A549 (cell line): ENCODE measurements around the gene CAPN2.

Source experiments
- BHLHE40 ChIP-seq: IDR thresholded peaks from 2 replicates; pipeline ENCODE4 v1.6.1; 2012; ENCODE audit warnings: low read depth, low read length, inconsistent platforms
- CHD2 ChIP-seq: fragments of 150-350 bp; IDR thresholded peaks from 2 replicates; pipeline ENCODE4 v1.6.1; 2014; ENCODE audit warnings: low read length; ENCODE audit not compliant: partially characterized antibody
- HEYL ChIP-seq: fragments of 250-450 bp; sonication (Bioruptor Pico); IDR thresholded peaks from 2 replicates; pipeline ENCODE4 v1.8.0; 2021; ENCODE audit warnings: mild to moderate bottlenecking, moderate library complexity
- NR3C1 ChIP-seq: fragments of >200 bp; sonication (Bioruptor Twin); formaldehyde crosslinking; IDR thresholded peaks from 3 replicates; pipeline ENCODE4 v1.6.1; 2017
- POLR2A ChIP-seq: IDR thresholded peaks from 2 replicates; pipeline ENCODE4 v1.6.1; 2012; ENCODE audit warnings: mild to moderate bottlenecking, low read length
- ZFP36 ChIP-seq: fragments of 450-650 bp; IDR thresholded peaks from 2 replicates; pipeline ENCODE4 v1.6.1; 2014; ENCODE audit warnings: borderline replicate concordance; ENCODE audit not compliant: partially characterized antibody
- TF ChIP-seq, protein P1 (sequence below): fragments of >200 bp; sonication (Bioruptor Twin); formaldehyde crosslinking; IDR thresholded peaks from 3 replicates; pipeline ENCODE4 v1.5.1; 2016
- TF ChIP-seq, protein P2 (sequence below): IDR thresholded peaks from 2 replicates; pipeline ENCODE4 v1.6.1; 2012
- TF ChIP-seq, protein P3 (sequence below): fragments of 250-450 bp; sonication (Bioruptor Pico); IDR thresholded peaks from 2 replicates; pipeline ENCODE4 v1.5.0; 2020; ENCODE audit warnings: low read depth, mild to moderate bottlenecking, moderate library complexity

DNA sequence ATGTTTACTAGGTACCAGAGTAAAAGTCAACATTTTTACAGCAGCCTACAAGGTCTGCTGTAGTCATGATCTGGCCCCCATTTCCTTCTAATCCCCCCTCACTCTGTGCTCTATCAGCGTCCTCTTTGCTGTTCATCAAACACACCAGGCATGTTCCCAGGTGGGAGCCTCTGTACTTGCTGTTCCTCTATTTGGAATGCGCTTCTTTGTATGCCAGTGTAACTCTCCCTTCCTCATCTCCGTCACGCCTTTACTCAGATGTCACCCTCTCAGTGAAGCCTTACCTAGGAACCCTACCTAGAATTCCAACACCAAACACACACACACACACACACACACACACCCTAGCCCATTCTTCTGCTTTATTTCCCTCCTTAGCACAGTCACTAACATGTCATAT is 112.4 kb downstream of the CAPN2 start:
- TF ChIP-seq, protein P1, sequence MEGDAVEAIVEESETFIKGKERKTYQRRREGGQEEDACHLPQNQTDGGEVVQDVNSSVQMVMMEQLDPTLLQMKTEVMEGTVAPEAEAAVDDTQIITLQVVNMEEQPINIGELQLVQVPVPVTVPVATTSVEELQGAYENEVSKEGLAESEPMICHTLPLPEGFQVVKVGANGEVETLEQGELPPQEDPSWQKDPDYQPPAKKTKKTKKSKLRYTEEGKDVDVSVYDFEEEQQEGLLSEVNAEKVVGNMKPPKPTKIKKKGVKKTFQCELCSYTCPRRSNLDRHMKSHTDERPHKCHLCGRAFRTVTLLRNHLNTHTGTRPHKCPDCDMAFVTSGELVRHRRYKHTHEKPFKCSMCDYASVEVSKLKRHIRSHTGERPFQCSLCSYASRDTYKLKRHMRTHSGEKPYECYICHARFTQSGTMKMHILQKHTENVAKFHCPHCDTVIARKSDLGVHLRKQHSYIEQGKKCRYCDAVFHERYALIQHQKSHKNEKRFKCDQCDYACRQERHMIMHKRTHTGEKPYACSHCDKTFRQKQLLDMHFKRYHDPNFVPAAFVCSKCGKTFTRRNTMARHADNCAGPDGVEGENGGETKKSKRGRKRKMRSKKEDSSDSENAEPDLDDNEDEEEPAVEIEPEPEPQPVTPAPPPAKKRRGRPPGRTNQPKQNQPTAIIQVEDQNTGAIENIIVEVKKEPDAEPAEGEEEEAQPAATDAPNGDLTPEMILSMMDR = no peak
- TF ChIP-seq HEYL (CRISPR knock-in tag) = no peak
- TF ChIP-seq, protein P2, sequence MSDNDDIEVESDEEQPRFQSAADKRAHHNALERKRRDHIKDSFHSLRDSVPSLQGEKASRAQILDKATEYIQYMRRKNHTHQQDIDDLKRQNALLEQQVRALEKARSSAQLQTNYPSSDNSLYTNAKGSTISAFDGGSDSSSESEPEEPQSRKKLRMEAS = no peak
- TF ChIP-seq POLR2A = no peak
- no peak for TF ChIP-seq NR3C1
- no peak for TF ChIP-seq CHD2
- TF ChIP-seq ZFP36 = no peak
- TF ChIP-seq BHLHE40 = no peak
- TF ChIP-seq, protein P3, sequence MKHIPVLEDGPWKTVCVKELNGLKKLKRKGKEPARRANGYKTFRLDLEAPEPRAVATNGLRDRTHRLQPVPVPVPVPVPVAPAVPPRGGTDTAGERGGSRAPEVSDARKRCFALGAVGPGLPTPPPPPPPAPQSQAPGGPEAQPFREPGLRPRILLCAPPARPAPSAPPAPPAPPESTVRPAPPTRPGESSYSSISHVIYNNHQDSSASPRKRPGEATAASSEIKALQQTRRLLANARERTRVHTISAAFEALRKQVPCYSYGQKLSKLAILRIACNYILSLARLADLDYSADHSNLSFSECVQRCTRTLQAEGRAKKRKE (CRISPR knock-in tag) = no peak
